ENCODE measurements around the gene GATAD2A.

GRCh38 chr19:19541616-19542015 is 136.1 kb downstream of the GATAD2A start:
- TF ChIP-seq POLR2A (IDR thresholded peaks at IDR 0.05): no peak
- TF ChIP-seq, protein P1, sequence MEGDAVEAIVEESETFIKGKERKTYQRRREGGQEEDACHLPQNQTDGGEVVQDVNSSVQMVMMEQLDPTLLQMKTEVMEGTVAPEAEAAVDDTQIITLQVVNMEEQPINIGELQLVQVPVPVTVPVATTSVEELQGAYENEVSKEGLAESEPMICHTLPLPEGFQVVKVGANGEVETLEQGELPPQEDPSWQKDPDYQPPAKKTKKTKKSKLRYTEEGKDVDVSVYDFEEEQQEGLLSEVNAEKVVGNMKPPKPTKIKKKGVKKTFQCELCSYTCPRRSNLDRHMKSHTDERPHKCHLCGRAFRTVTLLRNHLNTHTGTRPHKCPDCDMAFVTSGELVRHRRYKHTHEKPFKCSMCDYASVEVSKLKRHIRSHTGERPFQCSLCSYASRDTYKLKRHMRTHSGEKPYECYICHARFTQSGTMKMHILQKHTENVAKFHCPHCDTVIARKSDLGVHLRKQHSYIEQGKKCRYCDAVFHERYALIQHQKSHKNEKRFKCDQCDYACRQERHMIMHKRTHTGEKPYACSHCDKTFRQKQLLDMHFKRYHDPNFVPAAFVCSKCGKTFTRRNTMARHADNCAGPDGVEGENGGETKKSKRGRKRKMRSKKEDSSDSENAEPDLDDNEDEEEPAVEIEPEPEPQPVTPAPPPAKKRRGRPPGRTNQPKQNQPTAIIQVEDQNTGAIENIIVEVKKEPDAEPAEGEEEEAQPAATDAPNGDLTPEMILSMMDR (IDR thresholded peaks at IDR 0.05): no peak
